Neutrophil (primary cell): ENCODE results near the gene CD93.

Experiments used
- H3K27ac ChIP-seq: fragments of 200-600 bp; sonication (generic); 2 replicates; pipeline ENCODE4 v1.5.1; 2016; ENCODE audit warnings: mild to moderate bottlenecking, moderate library complexity
- H3K27me3 ChIP-seq: fragments of 200-600 bp; sonication (generic); 2 replicates; pipeline ENCODE4 v1.6.0; 2016; ENCODE audit warnings: mild to moderate bottlenecking
- H3K36me3 ChIP-seq: fragments of 200-600 bp; sonication (generic); 2 replicates; pipeline ENCODE4 v1.5.1; 2017
- H3K4me1 ChIP-seq, 2 experiments: fragments of 200-600 bp in 1 of 2; sonication (generic) in 1 of 2; 1 replicate in 1 of 2; 2 replicates in 1 of 2; pipeline versions ENCODE4 v1.5.1 to v1.6.1; 2013 to 2016; ENCODE audit warnings: low read depth in 1 of 2, low read length in 1 of 2, mild to moderate bottlenecking in 1 of 2, moderate library complexity in 1 of 2; ENCODE audit not compliant: control insufficient read depth in 1 of 2, insufficient read depth in 1 of 2
- H3K4me3 ChIP-seq, 2 experiments: fragments of 200-600 bp in 1 of 2; sonication (generic) in 1 of 2; 1 replicate in 1 of 2; 2 replicates in 1 of 2; pipeline ENCODE4 v1.5.1; 2013 to 2016; ENCODE audit warnings: low read depth in 1 of 2, low read length in 1 of 2, mild to moderate bottlenecking in 1 of 2, moderate library complexity in 1 of 2
- H3K9me3 ChIP-seq: fragments of 200-600 bp; sonication (generic); 2 replicates; pipeline ENCODE4 v1.5.1; 2016
- CTCF ChIP-seq: fragments of 200-600 bp; sonication (generic); IDR thresholded peaks from 2 replicates; pipeline ENCODE4 v1.5.1; 2016; ENCODE audit warnings: antibody characterized with exemption

The CD93 gene

GRCh38 chr20:23114448-23115082, 28.4 kb upstream of the CD93 start:
- no peak for TF ChIP-seq CTCF
- no peaks in the 10 kb centered on the region for H3K9me3 ChIP-seq
- H3K4me3 ChIP-seq = peak overlapping the region in 1 of 2 experiments; percentile 22
- H3K4me1 ChIP-seq = peaks cover 61 to 69% of the 10 kb centered on the region in 2 experiments
- H3K27me3 ChIP-seq = no peaks in the 10 kb centered on the region
- no peaks in the 10 kb centered on the region for H3K36me3 ChIP-seq
- H3K27ac ChIP-seq = peak overlapping the region; percentile 90

- Histone ChIP-seq H3K36me3 (no peaks in the 10 kb centered on the region), H3K9me3 (no peaks in the 10 kb centered on the region), H3K4me3 (peak overlapping the region in 1 of 2 experiments; percentile 22), H3K27ac (peak overlapping the region; percentile 90), H3K27me3 (no peaks in the 10 kb centered on the region), H3K4me1 (peaks cover 56 to 66% of the 10 kb centered on the region in 2 experiments)
- no peak for TF ChIP-seq CTCF
These were observed 27.9 kb upstream of the CD93 start for GRCh38 chr20:23114018-23114417.

GRCh38 chr20:23112595-23112994, 26.5 kb upstream of the CD93 start:
- H3K4me1 ChIP-seq = peaks cover 66 to 78% of the 10 kb centered on the region in 2 experiments
- H3K27ac ChIP-seq = peak overlapping the region; percentile 90
- no peak for TF ChIP-seq CTCF

GRCh38 chr20:23111944-23112342, 25.8 kb upstream of the CD93 start:
- H3K27ac ChIP-seq = no peak overlapping the region
- H3K27me3 ChIP-seq = no peaks in the 10 kb centered on the region
- peaks cover 72 to 81% of the 10 kb centered on the region in 2 experiments for H3K4me1 ChIP-seq
- no peak for TF ChIP-seq CTCF
- H3K4me3 ChIP-seq = no peak overlapping the region
- no peaks in the 10 kb centered on the region for H3K36me3 ChIP-seq
- no peaks in the 10 kb centered on the region for H3K9me3 ChIP-seq

More at GRCh38 chr20:23112595-23112994, 26.5 kb upstream of the CD93 start:
- Histone ChIP-seq H3K27me3 (no peaks in the 10 kb centered on the region), H3K4me3 (no peak overlapping the region), H3K36me3 (no peaks in the 10 kb centered on the region), H3K9me3 (no peaks in the 10 kb centered on the region)

GRCh38 chr20:23111307-23111943, 25.3 kb upstream of the CD93 start:
- Histone ChIP-seq H3K27ac (no peak overlapping the region), H3K27me3 (no peaks in the 10 kb centered on the region), H3K4me1 (peaks cover 72 to 81% of the 10 kb centered on the region in 2 experiments), H3K9me3 (no peaks in the 10 kb centered on the region), H3K36me3 (no peaks in the 10 kb centered on the region), H3K4me3 (no peak overlapping the region)
- no peak for TF ChIP-seq CTCF
